Vagina (tissue), 2 donors: ENCODE data around the gene VPS35L.

Experiments
- CTCF ChIP-seq, 3 experiments: fragments of 450-650 bp in 2 of 3; fragments of 200-600 bp in 1 of 3; sonication (generic) in 1 of 3; IDR thresholded peaks; one replicate each; pipeline ENCODE4 v1.5.1; 2017 to 2019; ENCODE audit warnings: antibody characterized with exemption in 3 of 3, mild to moderate bottlenecking in 2 of 3, moderate library complexity in 2 of 3
- POLR2A ChIP-seq, 2 donors: fragments of 450-650 bp; IDR thresholded peaks; one replicate each; pipeline ENCODE4 v1.6.1; 2017; ENCODE audit warnings: antibody characterized with exemption in 2 of 2, mild to moderate bottlenecking in 2 of 2, moderate library complexity in 2 of 2
- POLR2AphosphoS5 ChIP-seq, 2 donors: sonication (generic); formaldehyde crosslinking; IDR thresholded peaks; one replicate each; pipeline ENCODE4 v1.9.0; 2017; ENCODE audit warnings: antibody characterized with exemption in 2 of 2, mild to moderate bottlenecking in 2 of 2, low read depth in 1 of 2; ENCODE audit not compliant: insufficient read depth in 1 of 2

GRCh38 chr16:19722981-19723380 lies 167.5 kb downstream of the VPS35L start:
- TF ChIP-seq CTCF (IDR thresholded peaks at IDR 0.05) (no peak), POLR2AphosphoS5 (IDR thresholded peaks at IDR 0.05; ENCODE audit: insufficient read depth in 1 of 2, low read depth in 1 of 2) (no peak), POLR2A (IDR thresholded peaks at IDR 0.05) (no peak)
